GM12874 (cell line): ENCODE results near the gene HAUS3.

ENCODE experiments used
- TF ChIP-seq, protein P1 (sequence below): IDR thresholded peaks from 2 replicates; pipeline ENCODE4 v1.5.1; 2011; ENCODE audit warnings: low read depth, mild to moderate bottlenecking, control low read depth, low read length, moderate library complexity; ENCODE audit not compliant: insufficient read depth

Gene HAUS3

DNA sequence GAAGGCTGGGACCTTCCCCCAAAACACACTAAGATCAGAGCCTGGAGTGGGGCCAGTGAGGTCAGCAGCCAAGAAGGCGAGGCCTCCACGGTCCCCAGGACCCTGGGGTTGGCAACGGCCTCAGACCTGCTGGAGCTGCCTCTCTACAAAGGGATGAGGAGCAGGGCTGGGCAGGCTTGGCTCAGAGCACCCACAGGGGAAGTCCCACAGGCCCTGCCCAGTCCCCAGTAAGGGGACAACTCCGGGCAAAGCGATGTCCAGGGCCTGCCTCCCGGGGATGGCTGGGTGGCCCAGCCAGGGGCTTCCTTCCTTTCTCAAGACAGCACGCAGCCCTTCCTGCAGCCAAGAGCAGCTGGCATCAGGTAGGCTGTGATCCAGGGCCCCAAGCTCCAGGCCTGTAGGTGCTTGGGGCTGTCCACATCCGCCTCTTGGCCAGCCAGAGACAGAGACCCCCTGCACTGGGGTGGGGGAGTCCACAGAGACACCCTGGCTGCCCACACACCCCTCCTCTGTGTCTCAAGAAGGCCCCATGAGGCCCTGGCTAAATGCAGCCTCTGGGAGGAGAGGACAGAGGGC, 14.3 kb upstream of the HAUS3 start:
- TF ChIP-seq, protein P1, sequence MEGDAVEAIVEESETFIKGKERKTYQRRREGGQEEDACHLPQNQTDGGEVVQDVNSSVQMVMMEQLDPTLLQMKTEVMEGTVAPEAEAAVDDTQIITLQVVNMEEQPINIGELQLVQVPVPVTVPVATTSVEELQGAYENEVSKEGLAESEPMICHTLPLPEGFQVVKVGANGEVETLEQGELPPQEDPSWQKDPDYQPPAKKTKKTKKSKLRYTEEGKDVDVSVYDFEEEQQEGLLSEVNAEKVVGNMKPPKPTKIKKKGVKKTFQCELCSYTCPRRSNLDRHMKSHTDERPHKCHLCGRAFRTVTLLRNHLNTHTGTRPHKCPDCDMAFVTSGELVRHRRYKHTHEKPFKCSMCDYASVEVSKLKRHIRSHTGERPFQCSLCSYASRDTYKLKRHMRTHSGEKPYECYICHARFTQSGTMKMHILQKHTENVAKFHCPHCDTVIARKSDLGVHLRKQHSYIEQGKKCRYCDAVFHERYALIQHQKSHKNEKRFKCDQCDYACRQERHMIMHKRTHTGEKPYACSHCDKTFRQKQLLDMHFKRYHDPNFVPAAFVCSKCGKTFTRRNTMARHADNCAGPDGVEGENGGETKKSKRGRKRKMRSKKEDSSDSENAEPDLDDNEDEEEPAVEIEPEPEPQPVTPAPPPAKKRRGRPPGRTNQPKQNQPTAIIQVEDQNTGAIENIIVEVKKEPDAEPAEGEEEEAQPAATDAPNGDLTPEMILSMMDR: no peak

DNA sequence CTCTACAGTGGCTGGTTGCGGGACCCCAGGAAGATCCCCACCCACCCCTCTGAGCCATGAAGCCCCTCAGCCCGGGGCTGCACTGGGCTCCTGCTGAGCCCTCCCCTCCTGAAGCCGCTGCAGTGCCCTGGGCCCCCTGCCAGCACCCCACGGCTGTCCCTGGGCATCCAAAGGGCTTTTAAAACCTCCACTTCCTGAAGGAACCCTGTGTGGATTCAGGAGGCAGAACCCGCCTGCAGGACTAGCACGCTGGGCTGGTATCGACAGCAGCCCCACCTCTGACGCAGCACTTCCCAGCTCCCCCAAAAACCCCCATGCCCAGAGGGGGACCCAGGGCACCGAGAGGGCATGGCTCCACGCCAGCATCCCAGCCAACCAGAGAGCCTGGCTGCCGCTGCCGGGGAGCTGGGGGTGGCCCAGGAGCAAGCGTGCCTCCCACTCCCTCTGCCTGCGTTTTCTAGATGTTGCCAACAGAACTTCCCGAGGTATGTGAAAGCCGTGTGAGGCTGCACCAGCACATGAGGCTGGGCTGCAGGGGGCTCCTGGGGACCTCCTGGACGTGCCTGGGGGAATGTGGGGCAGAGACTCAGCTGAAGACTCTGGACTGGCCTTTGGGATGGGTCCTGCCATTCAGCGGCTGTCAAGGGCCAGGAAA, 13.7 kb upstream of the HAUS3 start:
- TF ChIP-seq, protein P1: no peak

DNA sequence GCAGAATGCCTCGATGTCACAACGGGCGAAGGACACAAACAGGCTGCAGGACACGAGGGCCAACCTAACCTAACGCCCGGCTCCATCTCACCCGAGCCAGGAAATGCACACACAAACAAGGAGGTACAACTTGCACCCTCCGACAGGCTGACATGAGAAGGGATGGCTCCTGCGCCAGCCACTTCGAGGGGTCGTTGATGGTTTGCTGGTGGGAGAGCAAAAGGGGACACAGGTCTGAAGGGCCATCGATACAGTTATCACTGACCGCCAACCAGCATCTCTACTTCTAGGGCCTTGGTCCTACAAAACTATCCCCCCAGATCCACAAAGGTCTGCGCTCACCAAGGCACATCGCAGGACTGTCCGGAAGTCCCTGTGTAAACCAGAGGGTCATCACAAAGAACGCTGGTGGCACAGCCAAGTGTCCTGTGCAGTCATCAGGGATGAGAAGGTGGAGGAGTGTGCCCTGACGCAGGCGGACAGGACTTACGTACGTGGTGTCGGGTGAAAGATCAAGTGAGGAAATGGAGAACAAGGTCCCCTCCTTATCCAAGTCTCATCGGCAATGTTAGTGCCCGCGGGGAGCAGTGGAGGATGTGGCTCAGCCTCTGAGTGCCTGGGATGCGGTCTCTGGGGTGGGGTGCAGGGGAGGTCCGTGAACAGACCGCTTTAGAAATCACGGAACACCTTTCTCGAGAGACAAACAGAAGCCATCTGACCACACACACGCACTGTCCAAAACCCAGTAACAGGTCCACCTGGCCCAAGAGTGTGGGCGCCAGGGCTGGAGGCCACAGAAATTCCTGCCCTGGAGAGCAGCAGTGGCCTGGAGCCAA, 13.0 kb upstream of the HAUS3 start:
- TF ChIP-seq, protein P1: no peak

DNA sequence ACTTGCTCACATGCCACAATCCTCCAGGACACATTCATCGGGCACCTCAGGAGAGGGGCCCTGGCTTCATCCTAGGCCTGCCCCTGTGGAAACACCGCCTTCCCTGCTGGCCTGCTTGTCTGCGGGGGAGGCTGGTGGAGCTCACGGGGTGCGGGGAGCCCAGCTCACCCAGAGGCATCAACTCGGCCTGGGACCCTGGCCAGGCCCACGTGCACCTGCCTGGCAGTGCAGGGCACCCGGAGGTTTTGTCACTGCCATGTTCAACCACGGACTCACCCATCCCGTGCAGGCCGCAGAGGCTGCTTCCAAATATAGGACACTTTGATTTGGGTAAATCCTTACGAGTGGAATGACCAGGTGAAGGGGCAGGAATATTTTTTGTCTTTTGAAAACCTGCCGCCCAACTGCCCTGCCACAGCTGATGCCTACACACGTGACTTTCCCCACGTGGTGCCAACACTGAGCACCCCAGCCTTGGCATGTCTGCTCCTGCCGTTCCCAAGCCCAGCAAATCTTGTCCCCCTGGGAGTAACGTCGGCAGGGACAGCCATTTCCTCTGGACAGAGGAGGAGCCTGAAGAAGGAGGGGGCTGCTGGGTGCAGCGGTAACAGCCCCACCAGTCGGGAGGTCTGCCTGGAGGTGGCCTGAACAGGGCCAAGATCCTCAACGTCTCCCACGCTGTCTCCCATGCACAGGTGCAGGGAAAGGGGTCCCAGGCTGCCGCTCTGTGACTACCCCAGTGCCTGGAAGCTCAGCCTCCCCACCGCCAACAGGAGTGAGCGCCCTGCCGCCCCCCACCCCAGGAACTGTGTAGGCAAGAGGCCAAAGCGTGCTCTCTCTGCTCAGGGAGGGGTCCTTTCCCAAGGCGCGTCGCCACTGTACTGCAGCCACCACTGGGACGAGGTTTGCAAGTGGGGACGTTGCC, 11.5 kb upstream of the HAUS3 start:
- TF ChIP-seq, protein P1: no peak

DNA sequence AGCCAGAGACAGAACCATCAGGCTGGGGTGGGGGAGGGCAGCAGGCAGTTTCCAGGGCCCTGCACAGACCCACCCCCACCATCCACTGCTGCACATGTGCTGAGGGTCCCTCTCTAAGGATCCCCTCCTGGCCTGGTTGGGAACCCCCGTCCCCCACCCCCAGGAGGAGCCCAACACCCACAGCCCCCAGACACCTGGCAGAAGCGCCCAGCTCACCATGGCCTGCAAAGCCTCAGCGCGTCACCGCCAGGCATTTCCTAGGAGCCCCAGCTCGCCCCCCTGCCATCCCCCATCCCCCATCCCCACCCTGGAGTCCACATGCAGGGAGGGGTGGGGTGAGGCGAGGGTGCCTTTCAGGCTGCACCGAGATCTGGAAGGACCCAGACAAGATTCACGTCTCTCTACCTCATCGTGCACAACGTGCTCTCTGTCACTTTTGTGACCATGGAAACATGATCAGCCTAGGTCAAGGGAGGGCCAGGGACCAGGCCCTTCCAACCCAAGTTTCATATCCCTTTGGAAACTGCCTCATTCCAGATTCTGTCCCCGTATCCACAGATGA, 10.7 kb upstream of the HAUS3 start:
- TF ChIP-seq, protein P1: no peak

DNA sequence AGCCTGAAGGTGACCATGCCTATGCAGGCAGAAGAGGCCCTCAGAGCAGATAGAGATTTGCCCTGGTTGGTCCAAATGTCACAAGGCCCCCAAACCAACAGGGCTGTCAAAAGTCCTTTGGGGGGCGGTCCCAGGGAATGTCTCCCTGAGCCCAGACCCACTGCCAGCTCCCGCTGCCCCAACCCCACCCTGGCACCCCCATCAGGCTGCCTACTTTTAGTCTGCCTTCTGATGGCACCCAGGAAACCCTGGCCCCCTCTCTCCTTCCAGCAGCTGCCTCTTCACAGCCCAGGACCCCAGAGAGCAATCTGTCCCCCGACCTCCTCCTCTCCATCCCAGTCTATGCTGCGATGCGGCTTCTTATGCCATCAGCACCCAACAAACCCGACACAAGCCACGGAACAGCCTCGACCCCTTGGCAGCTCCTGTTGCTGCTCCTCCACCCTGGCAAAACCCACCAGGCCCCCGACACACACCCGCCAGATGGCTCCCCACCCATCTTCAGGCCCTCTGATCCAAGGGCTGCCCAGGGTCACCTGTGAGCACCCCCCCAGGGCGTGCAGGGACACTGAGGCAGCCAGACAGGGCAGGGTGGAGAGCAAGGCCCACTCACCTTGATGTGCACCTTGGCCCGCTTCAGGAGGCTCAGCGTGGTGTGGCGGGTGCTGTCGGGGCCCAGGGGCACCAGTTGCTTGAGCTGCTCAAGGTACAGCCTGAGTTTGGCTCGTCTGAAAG, 10.0 kb upstream of the HAUS3 start:
- TF ChIP-seq, protein P1: no peak
